HCT116 (cell line): ENCODE data around the gene RNF215. TPM values are rescaled to one million over a fixed set of nuclear protein-coding genes. Genes with fewer than 3 reads are reported as not detected.

ENCODE experiments used
- ATAC-seq: fragments of 200-7000 bp; cut with Tn5 transposase; 2 replicates; pipeline ENCODE4 v1.9.1; 2020; ENCODE audit warnings: mild to moderate bottlenecking, moderate library complexity
- BruUV-seq: library from RNA; stranded (reverse); fragments of 400-500 nt; replicated peaks from 2 replicates; lab custom pipeline; 2021; lab: Mats Ljungman, UMichigan
- CTCF ChIA-PET: fragments of 300-600 bp; sonication (Branson Sonifier 250); formaldehyde crosslinking; loops from one replicate; lab custom pipeline; 2021; ENCODE audit warnings: antibody characterized with exemption; lab: Charles Lee
- POLR2A ChIA-PET: fragments of 300-600, 350-600 bp; sonication (Branson Sonifier 250); formaldehyde crosslinking; loops from one replicate; lab custom pipeline; 2021; ENCODE audit warnings: antibody characterized with exemption; lab: Charles Lee
- RAD21 ChIA-PET, 2 experiments: fragments of 300-600 bp; sonication (Branson Sonifier 250); formaldehyde crosslinking; loops; one replicate each; lab custom pipeline; 2023; ENCODE audit warnings: low total read pairs in 2 of 2; ENCODE audit not compliant: uncharacterized antibody in 2 of 2, unreplicated experiment in 2 of 2, low non-redundant PET in 1 of 2; lab: Charles Lee
- DNase-seq: peaks from one replicate; pipeline ENCODE4 v3.0.0-alpha.2; 2010; ENCODE audit warnings: low read depth, low spot score
- H2AFZ ChIP-seq: fragments of 200-600 bp; shearing (Covaris generic), sonication (generic); 2 replicates; pipeline ENCODE4 v1.6.1; 2017; ENCODE audit warnings: low read depth, mixed run types, mixed read lengths, antibody characterized with exemption, low read length; ENCODE audit not compliant: poor library complexity, severe bottlenecking
- H3K27ac ChIP-seq: 2 replicates; pipeline ENCODE4 v1.5.1; 2012; ENCODE audit warnings: low read depth, low read length
- H3K27me3 ChIP-seq: fragments of 200-600 bp; sonication (generic); 2 replicates; pipeline ENCODE4 v1.6.1; 2016; ENCODE audit warnings: mixed run types, low read length, mixed read lengths; ENCODE audit not compliant: insufficient read depth
- H3K36me3 ChIP-seq, 2 experiments: fragments of 200-500 bp in 1 of 2; fragments of 200-600 bp in 1 of 2; sonication (Bioruptor generic) in 1 of 2; sonication (generic) in 1 of 2; 2 replicates each; pipeline versions ENCODE4 v1.5.1 to v1.6.1; 2014 to 2016; ENCODE audit warnings: low read length in 2 of 2, inconsistent platforms in 1 of 2, mixed read lengths in 1 of 2, mixed run types in 1 of 2; ENCODE audit not compliant: insufficient read depth in 2 of 2, control insufficient read depth in 1 of 2
- H3K4me1 ChIP-seq, 2 experiments: fragments of 200-600 bp in 1 of 2; sonication (generic) in 1 of 2; 2 replicates each; pipeline versions ENCODE4 v1.5.1 to v1.6.1; 2012 to 2017; ENCODE audit warnings: low read length in 2 of 2, inconsistent platforms in 1 of 2, mild to moderate bottlenecking in 1 of 2, mixed read lengths in 1 of 2, mixed run types in 1 of 2, moderate library complexity in 1 of 2; ENCODE audit not compliant: insufficient read depth in 2 of 2, control insufficient read depth in 1 of 2
- H3K4me2 ChIP-seq: fragments of 200-600 bp; sonication (generic); 2 replicates; pipeline ENCODE4 v1.6.1; 2017; ENCODE audit warnings: mixed run types, low read length, mixed read lengths
- H3K4me3 ChIP-seq, 2 experiments: fragments of 200-600 bp in 1 of 2; sonication (generic) in 1 of 2; replicated peaks in 1 of 2; 2 replicates each; pipeline ENCODE4 v1.5.1; 2011 to 2016; ENCODE audit warnings: low read length in 2 of 2, control low read depth in 1 of 2, low read depth in 1 of 2, mild to moderate bottlenecking in 1 of 2, mixed read lengths in 1 of 2, mixed run types in 1 of 2
- H3K79me2 ChIP-seq: fragments of 200-600 bp; sonication (generic); 2 replicates; pipeline ENCODE4 v1.6.1; 2017; ENCODE audit warnings: mild to moderate bottlenecking, mixed run types, low read length, moderate library complexity, mixed read lengths; ENCODE audit not compliant: insufficient read depth
- H3K9ac ChIP-seq: fragments of 200-600 bp; sonication (generic); 2 replicates; pipeline ENCODE4 v1.6.1; 2016; ENCODE audit warnings: low read length, mixed read lengths
- H3K9me2 ChIP-seq: fragments of 200-600 bp; sonication (generic), shearing (Covaris generic); 2 replicates; pipeline ENCODE4 v1.6.1; 2017; ENCODE audit warnings: mixed run types, mild to moderate bottlenecking, moderate library complexity; ENCODE audit not compliant: insufficient read depth
- H3K9me3 ChIP-seq, 2 experiments: fragments of 200-500 bp in 1 of 2; fragments of 200-600 bp in 1 of 2; sonication (Bioruptor generic) in 1 of 2; sonication (generic) in 1 of 2; 2 replicates each; pipeline ENCODE4 v1.6.1; 2014 to 2017; ENCODE audit warnings: low read length in 2 of 2, mixed read lengths in 2 of 2, inconsistent platforms in 1 of 2, low read depth in 1 of 2, mild to moderate bottlenecking in 1 of 2, mixed run types in 1 of 2, moderate library complexity in 1 of 2; ENCODE audit not compliant: control insufficient read depth in 1 of 2, insufficient read depth in 1 of 2
- H4K20me1 ChIP-seq: fragments of 200-600 bp; sonication (generic), shearing (Covaris generic); 2 replicates; pipeline ENCODE4 v1.6.1; 2017; ENCODE audit warnings: mixed run types, mild to moderate bottlenecking, moderate library complexity; ENCODE audit not compliant: insufficient read depth
- CTCF ChIP-seq, 3 experiments: fragments of 200-600 bp in 1 of 3; sonication (generic) in 1 of 3; IDR thresholded peaks in 2 of 3; conservative IDR thresholded peaks in 1 of 3; 2 replicates each; pipeline ENCODE4 v1.5.1; 2012 to 2017; ENCODE audit warnings: low read depth in 2 of 3, low read length in 2 of 3, antibody characterized with exemption in 1 of 3, borderline replicate concordance in 1 of 3, control low read depth in 1 of 3, mild to moderate bottlenecking in 1 of 3, mixed read lengths in 1 of 3, mixed run types in 1 of 3, moderate library complexity in 1 of 3; ENCODE audit not compliant: insufficient read depth in 1 of 3
- FOSL1 ChIP-seq: IDR thresholded peaks from 2 replicates; pipeline ENCODE4 v1.6.1; 2012; ENCODE audit warnings: low read depth
- JUND ChIP-seq: IDR thresholded peaks from 2 replicates; pipeline ENCODE4 v1.6.1; 2012
- SIN3A ChIP-seq: IDR thresholded peaks from 2 replicates; pipeline ENCODE4 v1.6.1; 2012; ENCODE audit warnings: low read depth
- SP1 ChIP-seq: IDR thresholded peaks from 2 replicates; pipeline ENCODE4 v1.6.1; 2012; ENCODE audit warnings: low read depth
- YY1 ChIP-seq: IDR thresholded peaks from 2 replicates; pipeline ENCODE4 v1.6.1; 2011; ENCODE audit warnings: low read length, low read depth, moderate library complexity, mild to moderate bottlenecking; ENCODE audit not compliant: insufficient replicate concordance; ENCODE audit errors: extremely low read depth
- intact Hi-C: fragments of 100-400 bp; cut with micrococcal nuclease; formaldehyde crosslinking; loops from 2 replicates; pipeline ENCODE4 v1.10.0; 2022
- total RNA-seq: library from RNA; stranded (reverse); gene quantifications from one replicate; pipeline ENCODE4 v1.2.1, GENCODE V29; 2021; ENCODE audit not compliant: unreplicated experiment
- TF ChIP-seq, protein P1 (sequence below): IDR thresholded peaks from 2 replicates; pipeline ENCODE4 v1.6.1; 2012

Gene RNF215
- total RNA-seq, 1 experiment from 2014 or later = 20.2 TPM

- CTCF ChIA-PET = no interaction called here
- no peak overlapping the region for H3K4me3 ChIP-seq
- H3K4me2 ChIP-seq = peak overlapping the region; percentile 44
- BruUV-seq = no TSS peak
- peak overlapping the region; percentile 62 for H3K27ac ChIP-seq
- no peaks in the 10 kb centered on the region for H4K20me1 ChIP-seq
- TF ChIP-seq YY1 (no peak), FOSL1 (peak; percentile 38), SP1 (peak; percentile 66), SIN3A (0 out of 2 replicates have a peak, but pooled peaks have one; percentile 24), JUND (peak; percentile 48; the same call in 1 of the 2 replicates), CTCF (IDR thresholded peaks at IDR 0.05 in 2 of 3, conservative IDR thresholded peaks at IDR 0.05 in 1 of 3; ENCODE audit: borderline replicate concordance in 1 of 3, insufficient read depth in 1 of 3, low read depth in 2 of 3, low read length in 2 of 3) (no peak)
- TF ChIP-seq, protein P1, sequence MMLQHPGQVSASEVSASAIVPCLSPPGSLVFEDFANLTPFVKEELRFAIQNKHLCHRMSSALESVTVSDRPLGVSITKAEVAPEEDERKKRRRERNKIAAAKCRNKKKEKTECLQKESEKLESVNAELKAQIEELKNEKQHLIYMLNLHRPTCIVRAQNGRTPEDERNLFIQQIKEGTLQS = no peak
- H3K79me2 ChIP-seq = peaks cover 12% of the 10 kb centered on the region
- peak; percentile 87 for ATAC-seq
- no peak for DNase-seq
- H3K9me2 ChIP-seq = no peaks in the 10 kb centered on the region
- POLR2A ChIA-PET = interaction anchor here (1.5 kb wide), 1 partner anchor 16 kb away, joined by 5 read pairs; no protein-coding TSS in a partner anchor
- H3K9ac ChIP-seq = peak overlapping the region; percentile 24; the same call in 1 of the 2 replicates
- intact Hi-C loops = no loop called here
- peaks cover 6 to 38% of the 10 kb centered on the region in 2 experiments; a peak in 3 of 4 replicates for H3K4me1 ChIP-seq
- RAD21 ChIA-PET = interaction anchor here in 1 of 2 experiments (0.7 kb wide), 1 partner anchor 783 kb away, joined by 3 read pairs; no protein-coding TSS in a partner anchor
- H3K27me3 ChIP-seq = no peaks in the 10 kb centered on the region
- H3K9me3 ChIP-seq = no peaks in the 10 kb centered on the region
- peaks cover 37 to 47% of the 10 kb centered on the region in 2 experiments; a peak in 3 of 4 replicates for H3K36me3 ChIP-seq
- no peak overlapping the region for H2AFZ ChIP-seq
Observed at GRCh38 chr22:30408388-30409102, 21.3 kb upstream of the RNF215 start.
